HL-60/S4 treated with retinoic acid at 250 ng/mL for 4 days and 3 days (cell line): ENCODE measurements around the gene CACUL1.

ENCODE experiments used
- in situ Hi-C: fragments of 300-500 bp; cut with MboI; formaldehyde crosslinking; loops from 2 replicates; pipeline ENCODE4 v1.7.0; 2022; ENCODE audit warnings: low sequenced_read_pairs

The CACUL1 gene

GRCh38 chr10:118735294-118735693 is 19.5 kb downstream of the CACUL1 start:
- in situ Hi-C loops: no loop called here

- in situ Hi-C loops: no loop called here
These were observed 20.3 kb downstream of the CACUL1 start for GRCh38 chr10:118734475-118734874.

- in situ Hi-C loops: no loop called here
These were observed 22.3 kb downstream of the CACUL1 start for GRCh38 chr10:118732245-118733165.

DNA sequence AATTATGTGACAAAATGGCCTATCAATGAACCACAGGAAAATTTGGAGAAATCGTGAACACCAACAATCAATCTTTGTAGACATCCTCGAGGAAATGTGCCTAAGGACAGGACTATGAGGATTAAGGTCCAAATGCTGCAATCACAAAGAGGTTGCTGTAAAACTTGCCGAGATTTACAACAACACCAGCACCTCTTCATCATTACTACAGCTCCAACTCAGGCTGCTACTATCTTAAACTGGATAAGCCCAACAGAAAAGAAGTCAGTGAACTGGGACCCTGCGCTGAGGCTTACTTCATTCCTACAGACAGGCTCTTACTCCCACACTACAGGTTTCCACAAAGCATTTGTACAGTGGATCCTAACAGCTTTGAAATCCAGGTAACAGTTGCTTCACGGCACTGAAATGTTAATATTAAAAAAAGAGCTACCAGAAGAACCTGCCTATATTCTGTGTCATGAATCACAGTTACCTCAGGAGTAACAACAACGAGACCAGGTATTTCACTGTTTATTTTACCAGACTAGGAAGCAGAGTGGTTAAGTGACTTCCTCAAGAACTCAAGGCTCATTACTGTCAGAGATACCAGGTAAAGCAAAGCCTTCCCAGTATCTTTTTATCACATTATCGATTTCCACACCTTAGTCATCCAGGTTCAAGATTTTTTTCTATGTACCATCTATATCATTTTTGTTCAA is 23.9 kb downstream of the CACUL1 start:
- in situ Hi-C loops: no loop called here

DNA sequence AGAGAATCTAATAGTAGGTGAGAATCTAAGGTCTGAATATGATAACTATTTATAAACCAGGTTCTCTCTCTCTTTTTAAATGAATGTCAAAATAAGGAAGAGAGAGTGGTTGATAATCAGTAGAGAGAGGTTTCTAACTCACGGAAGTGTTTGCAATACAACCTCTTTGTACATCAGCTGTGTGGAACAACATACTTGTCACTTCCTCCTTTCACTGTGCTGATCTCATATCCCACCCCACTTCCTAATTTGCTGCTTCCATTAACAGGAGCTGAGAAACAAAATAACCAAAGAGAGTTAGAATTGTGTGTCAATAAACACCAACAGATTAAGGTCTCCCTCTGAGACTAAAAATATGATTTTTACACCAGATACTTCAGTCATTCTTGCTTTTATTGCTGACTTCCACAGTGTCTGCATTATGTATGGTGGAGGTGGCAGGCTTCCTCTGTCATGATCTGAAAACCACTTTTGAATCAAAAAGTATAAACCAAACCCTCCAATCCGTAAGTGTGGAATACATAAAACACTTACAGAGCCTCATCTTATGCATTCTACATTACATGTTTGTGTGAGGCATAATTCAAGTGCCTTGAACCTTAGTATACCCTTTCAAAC is 25.0 kb downstream of the CACUL1 start:
- in situ Hi-C loops: no loop called here

- in situ Hi-C loops: no loop called here
These were observed 25.6 kb downstream of the CACUL1 start for GRCh38 chr10:118729200-118729599.

- in situ Hi-C loops: no loop called here
These were observed 28.8 kb downstream of the CACUL1 start for GRCh38 chr10:118725886-118726500.

DNA sequence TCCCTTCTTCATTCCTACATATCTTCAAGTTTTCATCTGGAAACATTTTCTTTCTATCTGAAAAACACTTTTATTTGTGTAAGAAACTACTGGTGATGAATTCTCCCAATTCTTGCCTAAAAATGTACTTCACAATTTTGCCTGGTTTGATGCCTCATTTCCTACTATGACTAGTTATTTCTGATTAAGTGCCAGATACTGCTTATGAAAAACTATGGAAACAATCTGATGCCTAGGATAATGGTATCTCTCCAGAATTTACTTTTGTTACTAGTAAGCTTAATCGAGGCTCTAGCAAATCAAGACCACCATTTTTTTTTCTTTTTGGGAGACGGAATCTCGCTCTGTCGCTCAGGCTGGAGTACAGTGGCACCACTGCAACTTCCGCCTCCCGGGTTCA is 31.3 kb downstream of the CACUL1 start:
- in situ Hi-C loops: no loop called here

GRCh38 chr10:118721539-118721876 is 33.3 kb downstream of the CACUL1 start:
- in situ Hi-C loops: no loop called here

DNA sequence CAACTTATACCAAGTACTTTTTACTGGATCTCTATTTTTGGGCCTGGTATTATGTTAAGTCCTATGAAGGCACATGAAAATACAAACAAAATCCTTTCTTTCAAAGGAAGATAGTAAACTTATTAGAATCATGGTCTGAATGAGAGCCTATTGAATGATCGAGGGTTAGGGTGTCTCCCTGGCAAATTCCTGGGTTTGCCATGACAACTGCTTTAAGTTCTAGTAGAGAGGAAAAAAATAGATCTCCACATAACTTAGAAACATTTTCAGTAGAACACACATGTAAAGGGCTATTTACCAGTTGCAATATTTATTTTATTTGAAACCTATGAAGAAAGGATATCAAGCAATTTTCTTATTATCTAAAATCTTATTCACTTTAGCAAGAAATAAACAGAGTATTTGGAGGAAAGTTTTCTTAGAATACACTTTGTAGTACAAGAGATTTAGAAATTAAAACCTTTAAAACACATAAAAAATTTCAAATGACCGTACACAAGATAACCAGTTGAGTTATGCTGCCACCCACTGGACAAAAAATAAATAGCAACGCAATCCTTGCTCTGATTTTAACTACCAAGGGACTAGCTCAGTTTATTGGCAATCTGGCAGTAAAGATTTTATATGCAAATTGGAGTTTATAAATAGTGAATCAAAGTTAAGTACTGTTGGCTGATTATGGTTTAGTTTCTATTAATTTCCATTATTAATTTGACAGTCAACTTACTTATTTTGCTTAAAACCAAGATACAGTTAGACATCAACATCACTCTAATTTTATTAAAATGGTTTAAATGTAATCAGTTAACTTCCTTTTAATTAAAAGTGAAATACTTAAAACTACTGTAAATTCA is 33.9 kb downstream of the CACUL1 start:
- in situ Hi-C loops: no loop called here

GRCh38 chr10:118714366-118714765 is 40.4 kb downstream of the CACUL1 start:
- in situ Hi-C loops: no loop called here

DNA sequence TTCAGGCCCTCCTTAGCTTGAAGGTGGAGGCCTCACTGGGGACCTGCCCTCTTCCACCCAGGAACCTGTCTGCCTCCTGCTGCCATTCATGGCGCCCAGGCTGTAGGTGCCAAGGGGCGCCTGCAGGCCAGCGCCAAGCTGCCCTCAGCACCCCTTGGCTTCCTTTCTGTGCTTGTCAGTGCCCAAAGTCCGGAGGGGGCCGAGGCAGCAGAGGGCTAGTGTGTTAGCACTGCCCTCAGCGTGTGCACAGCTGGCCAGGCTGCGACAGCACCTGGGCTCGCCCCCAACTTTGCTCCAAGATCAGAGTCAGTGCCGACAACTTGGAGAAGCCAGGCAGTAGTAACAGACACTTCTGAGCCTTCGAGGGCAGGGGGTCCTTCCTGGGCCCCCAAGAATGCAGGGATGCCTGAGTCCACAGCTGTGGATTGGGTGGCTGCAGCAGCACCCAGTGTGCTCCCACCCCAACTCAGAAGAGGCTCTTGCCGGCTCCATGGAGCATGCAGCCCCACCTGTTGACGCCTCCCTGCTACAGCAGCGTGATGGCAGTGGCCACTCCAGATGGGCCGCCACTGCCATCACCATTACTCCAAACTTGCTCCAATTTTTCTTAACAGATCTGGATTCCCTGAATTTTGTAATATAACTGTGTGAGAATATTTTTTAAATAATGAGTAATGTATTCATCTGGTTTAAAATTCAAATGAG is 41.7 kb downstream of the CACUL1 start:
- in situ Hi-C loops: no loop called here

DNA sequence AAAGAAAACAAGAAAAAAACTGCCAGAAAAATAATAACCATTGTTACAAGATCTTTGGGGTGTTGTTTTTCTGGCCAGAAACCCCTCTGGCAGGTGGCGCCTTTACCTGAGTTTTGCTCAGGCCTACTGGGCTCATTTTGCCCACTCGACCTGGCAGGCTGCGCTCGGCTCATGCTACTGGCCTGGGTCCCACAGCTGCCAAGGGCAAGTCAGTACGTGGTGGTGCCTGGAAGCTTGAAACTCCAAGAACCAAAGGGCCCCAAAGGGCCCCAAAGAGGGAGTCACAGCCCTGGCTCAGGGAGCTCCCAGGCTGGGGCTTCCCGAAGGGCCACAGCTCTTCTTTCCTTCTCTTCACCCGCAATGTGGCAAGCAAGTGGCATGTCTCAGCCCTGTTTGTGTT is 42.7 kb downstream of the CACUL1 start:
- in situ Hi-C loops: no loop called here

- in situ Hi-C loops: no loop called here
These were observed 44.3 kb downstream of the CACUL1 start for GRCh38 chr10:118710487-118710886.

DNA sequence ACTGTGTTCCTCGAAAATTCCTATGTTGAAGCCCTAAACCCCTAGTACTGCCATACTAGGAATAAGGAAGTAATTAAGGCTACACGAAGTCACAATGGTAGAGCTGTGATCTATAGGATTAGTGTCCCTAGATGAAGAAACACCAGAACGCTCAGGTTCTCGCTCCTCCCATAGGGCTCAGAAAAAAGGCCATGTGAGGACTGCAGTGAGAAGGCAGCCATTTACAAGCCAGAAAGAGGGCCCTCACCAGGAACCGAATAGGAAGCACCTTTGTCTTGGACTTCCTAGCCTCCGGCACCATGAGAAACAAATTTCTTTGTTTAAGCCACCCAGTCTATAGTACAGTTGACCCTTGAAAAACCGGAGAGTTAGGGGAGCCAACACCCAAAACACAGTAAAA is 46.2 kb downstream of the CACUL1 start:
- in situ Hi-C loops: no loop called here

DNA sequence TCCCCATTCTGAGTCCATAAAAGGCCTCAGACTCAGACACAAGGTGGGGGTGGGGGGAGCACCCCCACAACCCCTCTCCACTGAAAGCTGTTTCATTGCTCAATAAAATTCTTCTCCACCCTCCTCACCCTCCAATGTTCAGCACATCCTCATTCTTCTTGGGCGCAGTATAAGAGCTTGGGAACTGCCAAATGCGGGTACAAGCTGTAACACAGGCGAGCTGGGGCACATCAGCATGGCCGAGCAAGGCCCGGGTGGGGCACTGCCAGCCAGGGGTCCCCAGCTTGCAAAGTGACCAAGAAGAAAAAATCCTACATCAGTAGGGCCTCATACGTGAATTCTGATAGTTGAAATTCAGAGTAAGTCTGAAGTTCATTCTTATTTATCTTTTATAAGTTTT is 50.1 kb downstream of the CACUL1 start:
- in situ Hi-C loops: no loop called here

DNA sequence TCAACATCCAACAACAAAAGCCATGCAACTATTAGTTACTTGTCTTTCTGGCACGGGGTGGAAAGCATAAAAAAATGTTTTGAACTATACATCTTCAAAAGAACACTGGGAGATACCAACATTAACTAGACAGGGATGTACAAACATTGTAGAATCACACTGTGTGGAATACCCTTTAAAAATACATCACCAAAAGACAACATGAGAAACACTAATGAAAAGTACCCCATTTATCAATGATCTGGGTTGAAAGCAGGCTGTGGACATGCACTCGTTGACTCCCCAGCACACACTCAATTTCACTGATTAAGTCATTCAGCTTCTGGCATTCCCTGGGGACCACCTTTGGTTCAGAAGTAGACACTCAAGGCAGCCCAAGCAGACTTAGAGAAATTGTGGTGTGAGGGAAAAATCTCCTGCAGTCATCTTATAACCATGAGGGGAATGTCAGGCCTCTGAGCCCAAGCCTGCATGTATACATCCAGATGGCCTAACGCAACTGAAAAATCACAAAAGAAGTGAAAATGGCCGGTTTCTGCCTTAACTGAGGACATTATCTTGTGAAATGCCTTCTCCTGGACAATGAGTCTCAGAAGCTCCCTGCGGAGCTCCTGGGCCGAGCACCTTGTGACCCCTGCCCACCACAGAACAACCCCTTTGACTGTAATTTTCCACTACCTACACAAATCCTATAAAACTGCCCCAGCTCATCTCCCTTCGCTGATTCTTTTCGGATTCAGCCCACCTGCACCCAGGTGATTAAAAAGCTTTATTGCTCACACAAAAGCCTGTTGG is 53.0 kb downstream of the CACUL1 start:
- in situ Hi-C loops: no loop called here

- in situ Hi-C loops: no loop called here
These were observed 56.3 kb downstream of the CACUL1 start for GRCh38 chr10:118698421-118698820.

GRCh38 chr10:118694848-118695247 is 59.9 kb downstream of the CACUL1 start:
- in situ Hi-C loops: no loop called here
